SK-N-SH (cell line): ENCODE results near the gene AFAP1L2. TPM values are rescaled to one million over a fixed set of nuclear protein-coding genes. Genes with fewer than 3 reads are reported as not detected.

Source experiments
- CTCF ChIA-PET: fragments of 300-600, 350-600 bp; formaldehyde crosslinking; extraction: SDS; loops from one replicate; lab custom pipeline; 2021; lab: Yijun Ruan, JAX
- POLR2A ChIA-PET: fragments of 350-600 bp; sonication (Branson Sonifier 250); formaldehyde crosslinking; extraction: SDS; loops from one replicate; lab custom pipeline; 2020; ENCODE audit warnings: antibody characterized with exemption, inconsistent platforms; lab: Yijun Ruan, JAX
- DNase-seq: peaks from one replicate; pipeline ENCODE4 v3.0.0; 2012
- H2AFZ ChIP-seq: fragments of 200-600 bp; sonication (generic); 2 replicates; pipeline ENCODE4 v1.8.1; 2016; ENCODE audit warnings: antibody characterized with exemption, mild to moderate bottlenecking, low read depth
- H3F3A ChIP-seq: fragments of 200-600 bp; sonication (generic); replicated peaks from 2 replicates; pipeline ENCODE3; 2016; ENCODE audit warnings: antibody characterized with exemption, mild to moderate bottlenecking; ENCODE audit not compliant: insufficient read depth
- H3K27ac ChIP-seq, 2 experiments: fragments of 200-500 bp in 1 of 2; fragments of 200-600 bp in 1 of 2; sonication (Bioruptor generic) in 1 of 2; sonication (generic), shearing (Covaris generic) in 1 of 2; 2 replicates each; pipeline versions ENCODE4 v1.5.1 to v1.6.1; 2014 to 2016; ENCODE audit warnings: low read depth in 2 of 2, inconsistent platforms in 1 of 2, low read length in 1 of 2, mild to moderate bottlenecking in 1 of 2, mixed read lengths in 1 of 2
- H3K27me3 ChIP-seq: fragments of 200-600 bp; sonication (generic), shearing (Covaris generic); 2 replicates; pipeline ENCODE4 v1.6.1; 2016; ENCODE audit warnings: mixed run types; ENCODE audit not compliant: insufficient read depth
- H3K36me3 ChIP-seq, 2 experiments: fragments of 200-500 bp in 1 of 2; fragments of 200-600 bp in 1 of 2; sonication (Bioruptor generic) in 1 of 2; sonication (generic) in 1 of 2; replicated peaks in 1 of 2; 2 replicates each; pipeline versions ENCODE3 to v1.5.1; 2014 to 2016; ENCODE audit warnings: low read length in 1 of 2, mild to moderate bottlenecking in 1 of 2; ENCODE audit not compliant: insufficient read depth in 2 of 2, control insufficient read depth in 1 of 2
- H3K4me1 ChIP-seq, 2 experiments: fragments of 200-500 bp in 1 of 2; fragments of 200-600 bp in 1 of 2; sonication (Bioruptor generic) in 1 of 2; sonication (generic), shearing (Covaris generic) in 1 of 2; 2 replicates each; pipeline versions ENCODE4 v1.5.1 to v1.6.1; 2014 to 2016; ENCODE audit warnings: low read depth in 1 of 2, low read length in 1 of 2, mixed run types in 1 of 2; ENCODE audit not compliant: insufficient read depth in 2 of 2, control insufficient read depth in 1 of 2
- H3K4me2 ChIP-seq: fragments of 200-600 bp; sonication (generic), shearing (Covaris generic); 2 replicates; pipeline ENCODE4 v1.6.1; 2017; ENCODE audit warnings: mixed run types
- H3K4me3 ChIP-seq, 2 experiments: fragments of 200-500 bp in 1 of 2; fragments of 200-600 bp in 1 of 2; sonication (Bioruptor generic) in 1 of 2; sonication (generic), shearing (Covaris generic) in 1 of 2; 2 replicates each; pipeline versions ENCODE4 v1.5.1 to v1.8.1; 2014 to 2016; ENCODE audit warnings: low read depth in 2 of 2, inconsistent platforms in 1 of 2, low read length in 1 of 2, mild to moderate bottlenecking in 1 of 2, mixed read lengths in 1 of 2, moderate library complexity in 1 of 2
- H3K79me2 ChIP-seq: fragments of 200-600 bp; sonication (generic); 2 replicates; pipeline ENCODE4 v1.8.1; 2017; ENCODE audit warnings: mild to moderate bottlenecking; ENCODE audit not compliant: insufficient read depth
- H3K9ac ChIP-seq: fragments of 200-600 bp; sonication (generic); 2 replicates; pipeline ENCODE4 v1.6.1; 2017; ENCODE audit warnings: mixed run types
- H3K9me2 ChIP-seq: fragments of 200-600 bp; sonication (generic); 2 replicates; pipeline ENCODE4 v1.6.1; 2017; ENCODE audit warnings: mixed run types
- H3K9me3 ChIP-seq: fragments of 200-600 bp; sonication (generic); 2 replicates; pipeline ENCODE4 v1.6.1; 2017; ENCODE audit warnings: mixed run types, mild to moderate bottlenecking, moderate library complexity
- H4K20me1 ChIP-seq: fragments of 200-600 bp; sonication (generic); 2 replicates; pipeline ENCODE4 v1.6.1; 2017; ENCODE audit warnings: mild to moderate bottlenecking, mixed run types; ENCODE audit not compliant: insufficient read depth
- FOXM1 ChIP-seq: IDR thresholded peaks from 2 replicates; pipeline ENCODE4 v1.4.0; 2012; ENCODE audit warnings: low read depth, mild to moderate bottlenecking
- GABPA ChIP-seq: IDR thresholded peaks from 2 replicates; pipeline ENCODE4 v1.4.0; 2012; ENCODE audit warnings: low read depth, mild to moderate bottlenecking
- GATA2 ChIP-seq: sonication (generic); formaldehyde crosslinking; IDR thresholded peaks from 2 replicates; pipeline ENCODE4 v1.5.0; 2020; ENCODE audit warnings: mild to moderate bottlenecking, missing genetic modification reagents
- MEF2A ChIP-seq: IDR thresholded peaks from 2 replicates; pipeline ENCODE4 v1.4.0; 2012; ENCODE audit warnings: low read depth, borderline replicate concordance
- NRF1 ChIP-seq: IDR thresholded peaks from 2 replicates; pipeline ENCODE4 v1.6.1; 2012; ENCODE audit warnings: low read depth, mild to moderate bottlenecking, low read length
- RXRA ChIP-seq: IDR thresholded peaks from 2 replicates; pipeline ENCODE4 v1.4.0; 2012; ENCODE audit warnings: low read depth, mild to moderate bottlenecking, borderline replicate concordance
- SIN3A ChIP-seq: IDR thresholded peaks from 2 replicates; pipeline ENCODE4 v1.6.1; 2012; ENCODE audit warnings: low read depth, mild to moderate bottlenecking, low read length, moderate library complexity, borderline replicate concordance
- SMC3 ChIP-seq: IDR thresholded peaks from 2 replicates; pipeline ENCODE4 v1.6.1; 2012; ENCODE audit warnings: low read depth, low read length, improper control_type of control experiment
- TAF1 ChIP-seq: IDR thresholded peaks from 2 replicates; pipeline ENCODE4 v1.6.1; 2012; ENCODE audit warnings: low read depth, mild to moderate bottlenecking, low read length, moderate library complexity, borderline replicate concordance
- TEAD4 ChIP-seq: IDR thresholded peaks from 2 replicates; pipeline ENCODE4 v1.4.0; 2012; ENCODE audit warnings: mild to moderate bottlenecking, borderline replicate concordance; ENCODE audit not compliant: insufficient read depth
- WGBS: methylation state at CpG from one replicate; pipeline ENCODE4 v1.1.6; 2017; ENCODE audit warnings: low lambda C conversion rate; 5-methylcytosine and 5-hydroxymethylcytosine counted together
- polyA plus RNA-seq, 3 experiments: library from polyadenylated mRNA; depleted of rRNA; stranded (reverse); fragments of >200 nt; gene quantifications; 2 replicates each; pipeline ENCODE4 v1.2.3, GENCODE V29; 2012
- TF ChIP-seq, protein P1 (sequence below): IDR thresholded peaks from 2 replicates; pipeline ENCODE4 v1.4.0; 2012; ENCODE audit warnings: low read depth, borderline replicate concordance
- TF ChIP-seq, protein P2 (sequence below): fragments of 200-600 bp; sonication (generic); IDR thresholded peaks from 2 replicates; pipeline ENCODE4 v1.6.1; 2017; ENCODE audit warnings: antibody characterized with exemption, mild to moderate bottlenecking, moderate library complexity
- TF ChIP-seq, protein P3 (sequence below): IDR thresholded peaks from 2 replicates; pipeline ENCODE4 v1.6.1; 2012; ENCODE audit warnings: mild to moderate bottlenecking, low read depth, low read length, moderate library complexity

Gene AFAP1L2
- polyA plus RNA-seq, 1 of the 3 experiments (the other 2 are of a cell fraction): 0.54 TPM

DNA sequence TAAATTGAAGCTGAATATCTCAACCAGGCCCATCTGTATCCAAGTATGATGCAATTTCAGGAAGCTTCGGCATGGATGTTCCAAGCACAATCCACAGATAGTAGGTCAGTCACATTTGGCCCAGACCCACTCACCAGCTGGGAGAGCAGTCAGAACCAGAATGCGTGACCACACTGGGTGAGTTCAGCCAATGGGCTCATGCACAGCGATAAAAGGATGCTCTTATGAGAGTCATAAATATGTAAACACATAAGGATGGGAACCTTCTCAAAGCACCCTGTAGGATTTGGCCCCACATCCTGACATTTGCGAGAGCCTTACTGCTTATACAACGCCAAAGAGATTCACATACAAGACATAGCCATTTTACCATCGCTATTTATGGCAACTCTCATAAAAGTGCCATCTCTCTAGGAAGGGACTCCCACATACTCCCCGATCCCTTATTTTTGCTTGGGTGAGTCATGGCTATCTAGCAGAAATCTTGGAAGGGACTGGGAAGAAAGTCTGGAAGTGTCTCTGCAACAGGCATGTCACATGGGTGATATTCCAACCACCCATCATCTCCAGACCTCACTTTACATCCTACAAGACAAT is 3.0 kb downstream of the AFAP1L2 start:
- Histone ChIP-seq H2AFZ (no peak overlapping the region), H3F3A (no peaks in the 10 kb centered on the region), H4K20me1 (no peaks in the 10 kb centered on the region), H3K36me3 (no peaks in the 10 kb centered on the region), H3K79me2 (no peaks in the 10 kb centered on the region), H3K27me3 (peaks cover 44% of the 10 kb centered on the region; the same call in 1 of the 2 replicates), H3K9me3 (no peaks in the 10 kb centered on the region), H3K4me3 (no peak overlapping the region)
- no peak for DNase-seq
- CTCF ChIA-PET: interaction anchor here (2.6 kb wide), 1 partner anchor 97 kb away, joined by 13 read pairs; no protein-coding TSS in a partner anchor
- TF ChIP-seq SIN3A (no peak), GABPA (no peak), SMC3 (no peak), NRF1 (no peak), FOXM1 (no peak), TEAD4 (no peak), MEF2A (no peak), RXRA (no peak), TAF1 (no peak), GATA2 (CRISPR knock-in tag) (no peak)
- TF ChIP-seq, protein P1, sequence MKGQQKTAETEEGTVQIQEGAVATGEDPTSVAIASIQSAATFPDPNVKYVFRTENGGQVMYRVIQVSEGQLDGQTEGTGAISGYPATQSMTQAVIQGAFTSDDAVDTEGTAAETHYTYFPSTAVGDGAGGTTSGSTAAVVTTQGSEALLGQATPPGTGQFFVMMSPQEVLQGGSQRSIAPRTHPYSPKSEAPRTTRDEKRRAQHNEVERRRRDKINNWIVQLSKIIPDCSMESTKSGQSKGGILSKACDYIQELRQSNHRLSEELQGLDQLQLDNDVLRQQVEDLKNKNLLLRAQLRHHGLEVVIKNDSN: no peak
- TF ChIP-seq, protein P2, sequence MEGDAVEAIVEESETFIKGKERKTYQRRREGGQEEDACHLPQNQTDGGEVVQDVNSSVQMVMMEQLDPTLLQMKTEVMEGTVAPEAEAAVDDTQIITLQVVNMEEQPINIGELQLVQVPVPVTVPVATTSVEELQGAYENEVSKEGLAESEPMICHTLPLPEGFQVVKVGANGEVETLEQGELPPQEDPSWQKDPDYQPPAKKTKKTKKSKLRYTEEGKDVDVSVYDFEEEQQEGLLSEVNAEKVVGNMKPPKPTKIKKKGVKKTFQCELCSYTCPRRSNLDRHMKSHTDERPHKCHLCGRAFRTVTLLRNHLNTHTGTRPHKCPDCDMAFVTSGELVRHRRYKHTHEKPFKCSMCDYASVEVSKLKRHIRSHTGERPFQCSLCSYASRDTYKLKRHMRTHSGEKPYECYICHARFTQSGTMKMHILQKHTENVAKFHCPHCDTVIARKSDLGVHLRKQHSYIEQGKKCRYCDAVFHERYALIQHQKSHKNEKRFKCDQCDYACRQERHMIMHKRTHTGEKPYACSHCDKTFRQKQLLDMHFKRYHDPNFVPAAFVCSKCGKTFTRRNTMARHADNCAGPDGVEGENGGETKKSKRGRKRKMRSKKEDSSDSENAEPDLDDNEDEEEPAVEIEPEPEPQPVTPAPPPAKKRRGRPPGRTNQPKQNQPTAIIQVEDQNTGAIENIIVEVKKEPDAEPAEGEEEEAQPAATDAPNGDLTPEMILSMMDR: no peak
- TF ChIP-seq, protein P3, sequence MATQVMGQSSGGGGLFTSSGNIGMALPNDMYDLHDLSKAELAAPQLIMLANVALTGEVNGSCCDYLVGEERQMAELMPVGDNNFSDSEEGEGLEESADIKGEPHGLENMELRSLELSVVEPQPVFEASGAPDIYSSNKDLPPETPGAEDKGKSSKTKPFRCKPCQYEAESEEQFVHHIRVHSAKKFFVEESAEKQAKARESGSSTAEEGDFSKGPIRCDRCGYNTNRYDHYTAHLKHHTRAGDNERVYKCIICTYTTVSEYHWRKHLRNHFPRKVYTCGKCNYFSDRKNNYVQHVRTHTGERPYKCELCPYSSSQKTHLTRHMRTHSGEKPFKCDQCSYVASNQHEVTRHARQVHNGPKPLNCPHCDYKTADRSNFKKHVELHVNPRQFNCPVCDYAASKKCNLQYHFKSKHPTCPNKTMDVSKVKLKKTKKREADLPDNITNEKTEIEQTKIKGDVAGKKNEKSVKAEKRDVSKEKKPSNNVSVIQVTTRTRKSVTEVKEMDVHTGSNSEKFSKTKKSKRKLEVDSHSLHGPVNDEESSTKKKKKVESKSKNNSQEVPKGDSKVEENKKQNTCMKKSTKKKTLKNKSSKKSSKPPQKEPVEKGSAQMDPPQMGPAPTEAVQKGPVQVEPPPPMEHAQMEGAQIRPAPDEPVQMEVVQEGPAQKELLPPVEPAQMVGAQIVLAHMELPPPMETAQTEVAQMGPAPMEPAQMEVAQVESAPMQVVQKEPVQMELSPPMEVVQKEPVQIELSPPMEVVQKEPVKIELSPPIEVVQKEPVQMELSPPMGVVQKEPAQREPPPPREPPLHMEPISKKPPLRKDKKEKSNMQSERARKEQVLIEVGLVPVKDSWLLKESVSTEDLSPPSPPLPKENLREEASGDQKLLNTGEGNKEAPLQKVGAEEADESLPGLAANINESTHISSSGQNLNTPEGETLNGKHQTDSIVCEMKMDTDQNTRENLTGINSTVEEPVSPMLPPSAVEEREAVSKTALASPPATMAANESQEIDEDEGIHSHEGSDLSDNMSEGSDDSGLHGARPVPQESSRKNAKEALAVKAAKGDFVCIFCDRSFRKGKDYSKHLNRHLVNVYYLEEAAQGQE: no peak
- TF ChIP-seq, all 33 proteins: peak for 0
- Histone ChIP-seq H3K9me2 (no peaks in the 10 kb centered on the region), H3K4me2 (no peak overlapping the region), H3K9ac (no peak overlapping the region), H3K4me1 (peaks cover 0 to 7% of the 10 kb centered on the region in 2 experiments; a peak in 1 of 4 replicates), H3K27ac (no peak overlapping the region)
- POLR2A ChIA-PET: no interaction called here
- 80% methylated on average over 7 of the region's 7 CpGs for WGBS
